Erythroblast (primary cell): Measurements from ENCODE around the gene PDE6G.

Experiments
- GATA1 ChIP-seq: IDR thresholded peaks from 2 replicates; pipeline ENCODE4 v1.6.1; 2011; ENCODE audit warnings: low read depth, mild to moderate bottlenecking, control low read depth, low read length, moderate library complexity
- POLR2A ChIP-seq: IDR thresholded peaks from 2 replicates; pipeline ENCODE4 v1.6.1; 2011; ENCODE audit warnings: mild to moderate bottlenecking, low read length

DNA sequence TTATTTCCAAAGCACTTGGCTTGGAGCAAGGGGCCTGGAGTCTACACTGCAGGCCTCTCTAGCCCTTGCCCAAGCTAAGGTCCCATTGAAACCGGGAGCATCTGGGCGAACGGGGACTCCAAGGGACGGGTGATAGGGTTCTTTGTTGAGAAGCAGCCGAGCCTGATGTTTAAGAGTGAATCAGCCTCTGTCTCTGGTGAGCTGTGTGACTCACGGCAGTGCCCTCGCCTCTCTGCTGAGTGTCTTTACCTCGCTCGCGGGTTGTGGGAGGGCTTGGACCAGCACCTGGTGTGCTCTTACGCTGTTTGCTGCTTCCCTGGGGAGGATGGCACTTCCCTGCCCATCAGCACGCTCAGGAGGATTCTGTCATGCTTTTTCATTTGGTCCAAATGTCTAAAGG lies 28.8 kb upstream of the PDE6G start:
- TF ChIP-seq POLR2A, result no peak
- no peak for TF ChIP-seq GATA1
